Fibroblast of villous mesenchyme (primary cell): ENCODE data around the gene DIAPH2. TPM values are rescaled to one million over a fixed set of nuclear protein-coding genes. Genes with fewer than 3 reads are reported as not detected.
A peak's percentile ranks its signal among the peaks of the same experiment; 100 is the strongest.

ENCODE experiments used
- DNase-seq: peaks from one replicate; pipeline ENCODE4 v3.0.0-alpha.2; 2010; ENCODE audit warnings: low read depth
- H3K4me3 ChIP-seq: 2 replicates; pipeline ENCODE4 v1.5.1; 2011; ENCODE audit warnings: low read depth, mild to moderate bottlenecking, low read length
- CTCF ChIP-seq: IDR thresholded peaks from 2 replicates; pipeline ENCODE4 v1.5.1; 2012; ENCODE audit warnings: low read depth, mild to moderate bottlenecking, low read length; ENCODE audit not compliant: insufficient read depth
- total RNA-seq: library from RNA; depleted of rRNA; stranded (reverse); fragments of >200 nt; gene quantifications from 2 replicates; pipeline ENCODE4 v1.2.3, GENCODE V29; 2012

Gene DIAPH2
- total RNA-seq, 1 donor = 15.5 TPM

- TF ChIP-seq CTCF = no peak
- DNase-seq = no peak
- no peak overlapping the region for H3K4me3 ChIP-seq
These were observed 681.6 kb downstream of the DIAPH2 start for GRCh38 chrX:97366237-97366636.

GRCh38 chrX:97367125-97367524, 682.5 kb downstream of the DIAPH2 start:
- TF ChIP-seq CTCF = no peak
- H3K4me3 ChIP-seq = no peak overlapping the region
- DNase-seq = peak; percentile 37

GRCh38 chrX:97369947-97370346, 685.3 kb downstream of the DIAPH2 start:
- no peak for DNase-seq
- no peak for TF ChIP-seq CTCF
- H3K4me3 ChIP-seq = no peak overlapping the region

GRCh38 chrX:97372001-97372766, 687.5 kb downstream of the DIAPH2 start:
- H3K4me3 ChIP-seq = no peak overlapping the region
- no peak for TF ChIP-seq CTCF
- no peak for DNase-seq

GRCh38 chrX:97374266-97374665, 689.6 kb downstream of the DIAPH2 start:
- H3K4me3 ChIP-seq = no peak overlapping the region
- DNase-seq = peak; percentile 5
- TF ChIP-seq CTCF = no peak

- H3K4me3 ChIP-seq = no peak overlapping the region
- DNase-seq = no peak
- no peak for TF ChIP-seq CTCF
These were observed 695.6 kb downstream of the DIAPH2 start for GRCh38 chrX:97380200-97380599.

GRCh38 chrX:97384685-97385084, 700.0 kb downstream of the DIAPH2 start:
- no peak for DNase-seq
- H3K4me3 ChIP-seq = no peak overlapping the region
- TF ChIP-seq CTCF = no peak
